Uterus (tissue), 4 donors: ENCODE measurements around the gene TMEM82. TPM values are rescaled to one million over a fixed set of nuclear protein-coding genes. Genes with fewer than 3 reads are reported as not detected.
A peak's percentile ranks its signal among the peaks of the same experiment; 100 is the strongest.

Experiments
- DNase-seq, 2 donors: peaks; one replicate each; pipeline ENCODE4 v3.0.0-alpha.2; 2019 to 2020
- H3K27ac ChIP-seq, 2 donors: fragments of 200-600 bp; sonication (generic); 1 replicate in 1 of 2; 2 replicates in 1 of 2; pipeline ENCODE4 v1.5.1; 2016 to 2018
- H3K27me3 ChIP-seq, 2 donors: fragments of 200-600 bp; sonication (generic); one replicate each; pipeline ENCODE4 v1.5.1; 2018 to 2019; ENCODE audit warnings: control low read depth in 1 of 2
- H3K36me3 ChIP-seq, 2 donors: fragments of 200-600 bp; sonication (generic); one replicate each; pipeline ENCODE4 v1.5.1; 2019; ENCODE audit warnings: control low read depth in 1 of 2
- H3K4me1 ChIP-seq, 2 donors: fragments of 200-600 bp; sonication (generic); one replicate each; pipeline ENCODE4 v1.5.1; 2018 to 2019; ENCODE audit warnings: control low read depth in 1 of 2
- H3K4me3 ChIP-seq, 2 donors: fragments of 200-600 bp; sonication (generic); 1 replicate in 1 of 2; 2 replicates in 1 of 2; pipeline ENCODE4 v1.5.1; 2018 to 2019; ENCODE audit warnings: mild to moderate bottlenecking in 1 of 2
- H3K9me3 ChIP-seq, 2 donors: fragments of 200-600 bp; sonication (generic); one replicate each; pipeline ENCODE4 v1.5.1; 2019; ENCODE audit warnings: control low read depth in 1 of 2
- POLR2A ChIP-seq, 2 donors: fragments of 450-650 bp; IDR thresholded peaks; one replicate each; pipeline ENCODE4 v1.6.1; 2016; ENCODE audit warnings: antibody characterized with exemption in 2 of 2, mild to moderate bottlenecking in 1 of 2, moderate library complexity in 1 of 2
- intact Hi-C: fragments of 100-400 bp; cut with DNase I; formaldehyde crosslinking; loops from one replicate; pipeline ENCODE4 v1.15.1; 2023; ENCODE audit warnings: low total_unique reads
- total RNA-seq, 4 donors: library from RNA; depleted of rRNA in 3 of 4; stranded (reverse); fragments of >200 nt in 3 of 4; gene quantifications; one replicate each; pipeline versions ENCODE4 v1.1.0 to v1.2.4, GENCODE V29; 2014 to 2023
- TF ChIP-seq, protein P1 (sequence below), 4 experiments: fragments of 200-600 bp in 2 of 4; fragments of 450-650 bp in 2 of 4; sonication (generic) in 2 of 4; IDR thresholded peaks; one replicate each; pipeline ENCODE4 v1.5.1; 2016 to 2019; ENCODE audit warnings: antibody characterized with exemption in 4 of 4, mild to moderate bottlenecking in 2 of 4, moderate library complexity in 1 of 4
- donor health status: DM: yes; HTN: yes; CAD: no.

TMEM82 gene
- total RNA-seq, 4 donors from 2014 or later = not detected

DNA sequence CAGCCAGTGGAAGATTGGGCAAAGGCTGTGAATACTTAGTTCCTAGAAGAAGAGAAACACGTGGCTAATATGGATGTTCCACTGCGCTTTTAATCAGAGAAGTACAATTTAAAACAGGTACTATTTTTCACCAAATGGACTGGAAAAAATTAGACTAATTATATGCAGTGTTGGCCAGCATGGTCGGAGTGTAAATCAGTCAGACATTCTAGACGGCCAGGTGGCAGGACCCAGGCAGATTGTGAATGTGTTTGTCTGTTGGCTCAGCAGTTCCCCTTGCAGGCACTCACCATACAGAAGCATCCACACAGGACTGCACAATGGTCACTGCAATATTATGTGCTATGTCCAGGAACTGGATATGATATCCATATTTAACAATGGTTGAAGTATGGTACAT, 30.1 kb upstream of the TMEM82 start:
- no peak overlapping the region for H3K4me3 ChIP-seq
- H3K9me3 ChIP-seq = no peaks in the 10 kb centered on the region
- no peak for DNase-seq
- TF ChIP-seq POLR2A (IDR thresholded peaks at IDR 0.05) = no peak
- TF ChIP-seq, protein P1, sequence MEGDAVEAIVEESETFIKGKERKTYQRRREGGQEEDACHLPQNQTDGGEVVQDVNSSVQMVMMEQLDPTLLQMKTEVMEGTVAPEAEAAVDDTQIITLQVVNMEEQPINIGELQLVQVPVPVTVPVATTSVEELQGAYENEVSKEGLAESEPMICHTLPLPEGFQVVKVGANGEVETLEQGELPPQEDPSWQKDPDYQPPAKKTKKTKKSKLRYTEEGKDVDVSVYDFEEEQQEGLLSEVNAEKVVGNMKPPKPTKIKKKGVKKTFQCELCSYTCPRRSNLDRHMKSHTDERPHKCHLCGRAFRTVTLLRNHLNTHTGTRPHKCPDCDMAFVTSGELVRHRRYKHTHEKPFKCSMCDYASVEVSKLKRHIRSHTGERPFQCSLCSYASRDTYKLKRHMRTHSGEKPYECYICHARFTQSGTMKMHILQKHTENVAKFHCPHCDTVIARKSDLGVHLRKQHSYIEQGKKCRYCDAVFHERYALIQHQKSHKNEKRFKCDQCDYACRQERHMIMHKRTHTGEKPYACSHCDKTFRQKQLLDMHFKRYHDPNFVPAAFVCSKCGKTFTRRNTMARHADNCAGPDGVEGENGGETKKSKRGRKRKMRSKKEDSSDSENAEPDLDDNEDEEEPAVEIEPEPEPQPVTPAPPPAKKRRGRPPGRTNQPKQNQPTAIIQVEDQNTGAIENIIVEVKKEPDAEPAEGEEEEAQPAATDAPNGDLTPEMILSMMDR (IDR thresholded peaks at IDR 0.05) = no peak
- intact Hi-C loops = no loop called here
- peaks cover 0 to 9% of the 10 kb centered on the region in 2 donors for H3K4me1 ChIP-seq
- no peaks in the 10 kb centered on the region for H3K36me3 ChIP-seq
- no peak overlapping the region for H3K27ac ChIP-seq
- no peaks in the 10 kb centered on the region for H3K27me3 ChIP-seq

DNA sequence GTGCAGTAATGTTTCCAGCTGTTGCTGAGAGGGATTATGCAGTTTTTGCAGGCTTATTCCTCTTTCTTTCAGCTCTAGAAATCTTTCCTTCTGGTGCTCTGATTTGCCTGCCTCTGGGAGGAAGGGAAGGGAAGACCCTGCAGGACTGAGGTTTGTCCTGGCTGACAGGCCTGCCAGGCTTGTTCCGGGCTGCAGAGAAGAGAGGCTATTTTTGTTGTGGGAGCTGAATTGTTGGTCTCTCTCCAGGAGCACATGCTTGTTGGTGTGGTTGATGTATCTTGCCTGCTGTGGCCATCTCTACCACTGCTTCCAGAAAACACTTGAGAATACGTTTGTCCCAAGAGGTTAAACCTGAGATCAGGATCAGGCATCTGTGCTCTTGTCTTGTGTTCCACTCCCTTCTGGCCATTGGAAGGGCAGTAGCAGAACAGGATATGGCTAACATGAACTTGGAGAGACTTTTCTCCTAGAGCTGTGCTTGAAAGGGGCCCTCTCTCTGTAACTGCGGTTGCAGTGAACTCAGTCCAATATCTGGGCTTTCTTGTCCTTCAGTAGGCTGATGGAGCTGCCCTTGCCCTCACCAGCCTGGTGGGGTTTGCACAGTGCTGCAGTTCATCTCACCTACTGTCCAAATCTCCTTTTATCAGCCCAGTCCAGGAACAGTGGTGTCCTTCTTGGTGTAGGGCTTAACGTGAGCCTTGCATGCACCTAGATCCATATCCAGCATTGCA, 27.7 kb upstream of the TMEM82 start:
- Histone ChIP-seq H3K27ac (peak overlapping the region; percentile 7 to 70), H3K4me3 (no peak overlapping the region), H3K36me3 (no peaks in the 10 kb centered on the region), H3K27me3 (no peaks in the 10 kb centered on the region), H3K9me3 (no peaks in the 10 kb centered on the region), H3K4me1 (peaks cover 0 to 4% of the 10 kb centered on the region in 2 donors)
- TF ChIP-seq POLR2A (IDR thresholded peaks at IDR 0.05) = no peak
- TF ChIP-seq, protein P1 (IDR thresholded peaks at IDR 0.05) = no peak
- peak in 1 of 2 donors; percentile 42 for DNase-seq
- intact Hi-C loops = no loop called here

DNA sequence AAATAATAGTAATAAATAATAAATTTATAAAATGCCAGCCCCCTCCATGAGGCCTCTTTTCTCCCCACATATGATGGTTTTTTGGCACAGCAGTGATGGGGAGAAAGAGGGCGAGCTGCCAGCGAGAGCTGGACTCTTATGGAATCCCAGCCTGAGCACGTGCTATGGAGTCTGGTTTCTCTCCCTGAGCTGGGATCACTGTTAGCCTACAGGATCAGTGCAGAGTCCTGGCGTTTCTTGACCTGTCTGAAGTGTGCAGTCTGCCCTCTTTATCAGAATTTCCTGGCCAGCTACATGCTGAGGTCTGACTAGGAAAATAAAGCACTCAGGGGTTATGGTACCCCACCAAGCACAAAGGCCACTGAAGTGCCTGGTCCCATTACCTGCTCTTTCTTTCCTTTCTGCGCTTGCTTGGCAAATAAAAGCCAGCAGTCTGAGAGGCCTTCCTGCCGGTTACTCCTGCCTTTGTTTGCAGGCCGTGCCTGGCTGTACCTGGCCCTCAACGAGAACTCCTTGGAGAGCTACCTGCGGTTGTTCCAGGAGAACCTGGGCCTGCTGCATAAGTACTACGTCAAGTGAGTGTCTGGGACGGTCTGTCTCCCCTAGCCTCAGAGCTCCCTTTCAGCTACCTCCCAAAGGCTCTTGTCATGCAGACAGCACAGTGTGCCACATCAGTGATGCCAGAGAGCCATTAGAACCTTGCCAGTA, 24.7 kb upstream of the TMEM82 start:
- no peaks in the 10 kb centered on the region for H3K27me3 ChIP-seq
- no peak overlapping the region for H3K4me3 ChIP-seq
- no peaks in the 10 kb centered on the region for H3K36me3 ChIP-seq
- no peaks in the 10 kb centered on the region for H3K9me3 ChIP-seq
- TF ChIP-seq, protein P1 (IDR thresholded peaks at IDR 0.05) = no peak
- TF ChIP-seq POLR2A (IDR thresholded peaks at IDR 0.05) = no peak
- DNase-seq = no peak
- peak overlapping the region in 1 of 2 donors; percentile 26 for H3K27ac ChIP-seq
- H3K4me1 ChIP-seq = peaks cover 0 to 4% of the 10 kb centered on the region in 2 donors
- intact Hi-C loops = no loop called here

DNA sequence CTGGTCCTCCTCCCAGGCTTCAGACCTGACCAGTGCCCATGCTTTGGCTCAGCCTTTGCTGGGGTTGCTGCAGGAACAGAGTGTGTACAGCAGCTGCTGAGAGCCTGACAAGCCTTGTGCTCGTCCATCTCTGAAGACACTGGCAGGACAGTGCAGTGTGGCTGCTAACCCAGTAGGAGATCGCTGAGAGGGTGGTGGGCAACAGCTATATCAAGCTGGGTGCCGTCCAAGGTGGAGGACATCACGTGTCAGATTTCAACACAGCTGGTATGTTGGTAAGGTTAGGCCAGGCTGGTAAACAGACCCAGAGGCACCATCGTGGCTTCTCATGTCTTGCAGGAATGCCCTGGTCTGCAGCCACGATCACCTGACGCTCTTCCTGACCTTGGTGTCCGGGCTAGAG, 24.1 kb upstream of the TMEM82 start:
- DNase-seq = no peak
- no peaks in the 10 kb centered on the region for H3K36me3 ChIP-seq
- H3K27me3 ChIP-seq = no peaks in the 10 kb centered on the region
- peaks cover 0 to 4% of the 10 kb centered on the region in 2 donors for H3K4me1 ChIP-seq
- no peak for TF ChIP-seq POLR2A (IDR thresholded peaks at IDR 0.05)
- TF ChIP-seq, protein P1 (IDR thresholded peaks at IDR 0.05) = no peak
- intact Hi-C loops = no loop called here
- no peaks in the 10 kb centered on the region for H3K9me3 ChIP-seq
- H3K27ac ChIP-seq = peak overlapping the region in 1 of 2 donors; percentile 26
- H3K4me3 ChIP-seq = no peak overlapping the region
